ENCODE results near the gene RHAG.

RHAG gene

GRCh38 chr6:49563006-49563886, 73.4 kb downstream of the RHAG start:
- DNase-seq = no peak

- no peak for DNase-seq
Measured at GRCh38 chr6:49558238-49558637, 78.4 kb downstream of the RHAG start.

GRCh38 chr6:49557177-49557576, 79.5 kb downstream of the RHAG start:
- DNase-seq = no peak

- no peak for DNase-seq
Measured at GRCh38 chr6:49556429-49556837, 80.2 kb downstream of the RHAG start.

- DNase-seq = no peak
Measured at GRCh38 chr6:49555951-49556350, 80.7 kb downstream of the RHAG start.

Measured in NCI-H1694 treated with DMSO at 0.1 percent for 48 hours (cell line).